Nephron (organoid): ENCODE data around the gene SIX3.

ENCODE experiments used
- H3K27ac Mint-ChIP-seq, 3 experiments: 2 replicates each; pipeline ENCODE4 v1.8.0; 2020; ENCODE audit warnings: mixed read lengths in 3 of 3, mild to moderate bottlenecking in 2 of 3, moderate library complexity in 1 of 3
- H3K27me3 Mint-ChIP-seq: 2 replicates; pipeline ENCODE4 v1.8.0; 2021; ENCODE audit warnings: low read depth, mild to moderate bottlenecking, moderate library complexity, mixed read lengths
- H3K36me3 Mint-ChIP-seq: 2 replicates; pipeline ENCODE4 v1.8.0; 2020; ENCODE audit warnings: low read depth, mixed read lengths
- H3K4me1 Mint-ChIP-seq: 2 replicates; pipeline ENCODE4 v1.8.0; 2020; ENCODE audit warnings: mixed read lengths
- H3K4me3 Mint-ChIP-seq, 3 experiments: 2 replicates each; pipeline ENCODE4 v1.8.0; 2020; ENCODE audit warnings: mild to moderate bottlenecking in 3 of 3, mixed read lengths in 3 of 3, moderate library complexity in 2 of 3
- H3K9me3 Mint-ChIP-seq: 2 replicates; pipeline ENCODE4 v1.8.0; 2020; ENCODE audit warnings: mixed read lengths
- CTCF ChIP-seq, 3 experiments: fragments of 200-600 bp; sonication (generic); IDR thresholded peaks; one replicate each; pipeline ENCODE4 v1.5.0; 2021; ENCODE audit warnings: antibody characterized with exemption in 3 of 3; ENCODE audit not compliant: unreplicated experiment in 3 of 3

SIX3 gene

GRCh38 chr2:44904578-44904977 is 36.9 kb upstream of the SIX3 start:
- Mint-ChIP-seq H3K9me3 (no peaks in the 10 kb centered on the region), H3K27ac (no peak overlapping the region), H3K27me3 (peaks cover 44% of the 10 kb centered on the region), H3K36me3 (no peaks in the 10 kb centered on the region), H3K4me3 (no peak overlapping the region), H3K4me1 (no peaks in the 10 kb centered on the region)
- TF ChIP-seq CTCF (IDR thresholded peaks at IDR 0.05; ENCODE audit: unreplicated experiment in 3 of 3): no peak

GRCh38 chr2:44906972-44907371 is 34.5 kb upstream of the SIX3 start:
- Mint-ChIP-seq H3K9me3 (peaks cover 13% of the 10 kb centered on the region), H3K4me3 (no peak overlapping the region), H3K27ac (no peak overlapping the region), H3K27me3 (peaks cover 37% of the 10 kb centered on the region), H3K4me1 (no peaks in the 10 kb centered on the region), H3K36me3 (no peaks in the 10 kb centered on the region)
- no peak for TF ChIP-seq CTCF (IDR thresholded peaks at IDR 0.05; ENCODE audit: unreplicated experiment in 3 of 3)

DNA sequence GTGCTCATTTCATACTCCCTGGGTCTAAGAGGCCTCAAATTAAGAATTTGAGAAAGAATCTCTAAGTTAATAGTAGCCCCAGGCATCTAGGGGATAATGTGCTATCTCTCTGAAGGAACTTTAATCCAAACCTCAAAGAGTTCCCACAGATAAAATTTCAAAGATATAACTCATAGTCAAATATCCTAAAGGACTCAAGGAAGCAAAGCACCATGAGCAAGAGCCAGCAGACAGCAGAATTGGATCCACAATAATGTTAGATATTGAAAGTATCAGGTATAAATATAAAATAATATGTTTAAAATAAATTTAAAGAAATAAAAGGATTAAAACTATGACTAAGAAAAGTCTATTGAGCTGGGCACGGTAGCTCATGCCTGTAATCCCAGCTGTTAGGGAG is 31.7 kb upstream of the SIX3 start:
- Mint-ChIP-seq H3K27me3 (peaks cover 35% of the 10 kb centered on the region), H3K4me3 (no peak overlapping the region), H3K36me3 (no peaks in the 10 kb centered on the region), H3K27ac (no peak overlapping the region), H3K9me3 (peaks cover 16% of the 10 kb centered on the region), H3K4me1 (no peaks in the 10 kb centered on the region)
- TF ChIP-seq CTCF (IDR thresholded peaks at IDR 0.05; ENCODE audit: unreplicated experiment in 3 of 3): no peak

- H3K36me3 Mint-ChIP-seq: no peaks in the 10 kb centered on the region
Observed at GRCh38 chr2:44912660-44913059, 28.8 kb upstream of the SIX3 start.

GRCh38 chr2:44916291-44916690 is 25.2 kb upstream of the SIX3 start:
- Mint-ChIP-seq H3K36me3 (no peaks in the 10 kb centered on the region), H3K27me3 (peaks cover 76% of the 10 kb centered on the region), H3K4me1 (no peaks in the 10 kb centered on the region), H3K4me3 (no peak overlapping the region), H3K9me3 (peaks cover 12% of the 10 kb centered on the region), H3K27ac (no peak overlapping the region)
- TF ChIP-seq CTCF (IDR thresholded peaks at IDR 0.05; ENCODE audit: unreplicated experiment in 3 of 3): no peak

More at GRCh38 chr2:44912660-44913059, 28.8 kb upstream of the SIX3 start:
- peaks cover 56% of the 10 kb centered on the region for H3K27me3 Mint-ChIP-seq
- no peaks in the 10 kb centered on the region for H3K4me1 Mint-ChIP-seq
- no peak overlapping the region for H3K27ac Mint-ChIP-seq
- no peak overlapping the region for H3K4me3 Mint-ChIP-seq
- H3K9me3 Mint-ChIP-seq: peaks cover 19% of the 10 kb centered on the region
- no peak for TF ChIP-seq CTCF (IDR thresholded peaks at IDR 0.05; ENCODE audit: unreplicated experiment in 3 of 3)

GRCh38 chr2:44918095-44918775 is 23.3 kb upstream of the SIX3 start:
- peaks cover 7% of the 10 kb centered on the region for H3K9me3 Mint-ChIP-seq
- TF ChIP-seq CTCF (IDR thresholded peaks at IDR 0.05; ENCODE audit: unreplicated experiment in 3 of 3): no peak
- H3K4me1 Mint-ChIP-seq: no peaks in the 10 kb centered on the region
- H3K4me3 Mint-ChIP-seq: no peak overlapping the region
- peaks cover 84% of the 10 kb centered on the region for H3K27me3 Mint-ChIP-seq
- no peaks in the 10 kb centered on the region for H3K36me3 Mint-ChIP-seq
- H3K27ac Mint-ChIP-seq: no peak overlapping the region
